Stimulated activated CD4-positive, alpha-beta T cell treated with anti-CD3 and anti-CD28 coated beads, Interleukin-15, amount 100 ng/mL, for 24 hours (primary cell): ENCODE results near the gene TOP2A.

ENCODE experiments used
- DNase-seq: peaks from one replicate; pipeline ENCODE4 v3.0.0-alpha.2; 2020

Gene TOP2A

GRCh38 chr17:40356990-40357881 is 60.5 kb downstream of the TOP2A start:
- DNase-seq = no peak

GRCh38 chr17:40355804-40356758 is 61.6 kb downstream of the TOP2A start:
- DNase-seq = no peak

GRCh38 chr17:40355123-40355803 is 62.4 kb downstream of the TOP2A start:
- peak; percentile 81 for DNase-seq

GRCh38 chr17:40354221-40355122 is 63.2 kb downstream of the TOP2A start:
- no peak for DNase-seq

GRCh38 chr17:40352779-40353394 is 64.8 kb downstream of the TOP2A start:
- DNase-seq = no peak

GRCh38 chr17:40352237-40352778 is 65.4 kb downstream of the TOP2A start:
- DNase-seq = no peak

GRCh38 chr17:40351359-40352236 is 66.1 kb downstream of the TOP2A start:
- no peak for DNase-seq

- no peak for DNase-seq
These were observed 66.9 kb downstream of the TOP2A start for GRCh38 chr17:40350689-40351358.

- no peak for DNase-seq
These were observed 67.6 kb downstream of the TOP2A start for GRCh38 chr17:40349895-40350688.

- DNase-seq = no peak
These were observed 68.2 kb downstream of the TOP2A start for GRCh38 chr17:40349477-40349894.

GRCh38 chr17:40348562-40349476 is 68.9 kb downstream of the TOP2A start:
- no peak for DNase-seq

GRCh38 chr17:40348136-40348504 is 69.6 kb downstream of the TOP2A start:
- no peak for DNase-seq

GRCh38 chr17:40347319-40348135 is 70.2 kb downstream of the TOP2A start:
- no peak for DNase-seq

- no peak for DNase-seq
These were observed 70.9 kb downstream of the TOP2A start for GRCh38 chr17:40346765-40347158.

- DNase-seq = no peak
These were observed 71.5 kb downstream of the TOP2A start for GRCh38 chr17:40345994-40346764.
